Adrenal gland (tissue), 12 donors: ENCODE results near the gene KRT37. TPM values are rescaled to one million over a fixed set of nuclear protein-coding genes. Genes with fewer than 3 reads are reported as not detected.

Experiments used
- DNase-seq, 7 donors: peaks; one replicate each; pipeline ENCODE4 v3.0.0-alpha.2; 2019 to 2020
- H3K27ac ChIP-seq, 5 donors: fragments of 200-600 bp; sonication (generic) in 4 of 5; 1 replicate in 3 of 5; 2 replicates in 2 of 5; pipeline versions ENCODE4 v1.5.1 to v1.8.0; 2016 to 2020; ENCODE audit warnings: mild to moderate bottlenecking in 1 of 5
- H3K27me3 ChIP-seq: fragments of 200-600 bp; 2 replicates; pipeline ENCODE4 v1.8.0; 2021
- H3K36me3 ChIP-seq, 2 donors: fragments of 200-600 bp; replicated peaks in 1 of 2; 1 replicate in 1 of 2; 2 replicates in 1 of 2; pipeline versions ENCODE4 v1.5.1 to v1.8.0; 2018 to 2022
- H3K4me1 ChIP-seq, 2 donors: fragments of 200-600 bp; replicated peaks in 1 of 2; 1 replicate in 1 of 2; 2 replicates in 1 of 2; pipeline versions ENCODE4 v1.5.1 to v1.8.0; 2018 to 2021
- H3K4me3 ChIP-seq, 4 donors: fragments of 200-600 bp; sonication (generic) in 3 of 4; one replicate each; pipeline ENCODE4 v1.5.1; 2016 to 2018
- H3K9me3 ChIP-seq, 3 donors: fragments of 200-600 bp; sonication (generic) in 1 of 3; replicated peaks in 1 of 3; 1 replicate in 2 of 3; 2 replicates in 1 of 3; pipeline versions ENCODE4 v1.5.1 to v1.8.0; 2016 to 2021
- POLR2A ChIP-seq, 2 donors: fragments of 450-650 bp; IDR thresholded peaks; one replicate each; pipeline ENCODE4 v1.6.1; 2017; ENCODE audit warnings: antibody characterized with exemption in 2 of 2, mild to moderate bottlenecking in 2 of 2, moderate library complexity in 1 of 2
- WGBS, 4 donors: extraction: QIAGEN DNeasy Blood & Tissue Kit in 2 of 4; methylation state at CpG; one replicate each; pipeline versions ENCODE4 v1.1.5 to v1.1.7; 2013 to 2017; 5-methylcytosine and 5-hydroxymethylcytosine counted together
- intact Hi-C, 2 donors: fragments of 100-400 bp; cut with DNase I; formaldehyde crosslinking; loops; one replicate each; pipeline versions ENCODE4 v1.14.1 to v1.15.0; 2022 to 2023
- polyA plus RNA-seq, 3 donors: library from polyadenylated mRNA; stranded (reverse); fragments of 200-250 nt in 2 of 3; fragments of 350-450 nt in 1 of 3; fragmentation: Illumina TruSeq in 1 of 3; extraction: RNeasy Lipid Tissue Mini Kit (QIAGEN cat#74804) in 1 of 3; gene quantifications; one replicate each; pipeline ENCODE4 v1.2.3, GENCODE V29; 2013 to 2014
- total RNA-seq, 9 donors: library from RNA; depleted of rRNA in 4 of 9; stranded (reverse); fragments of >200 nt in 4 of 9; fragments of 120-200 nt in 1 of 9; fragmentation: NEBNext Ultra II Directional in 1 of 9; extraction: Animal tissue kit (Norgen Biotek cat#: 25700) in 1 of 9; gene quantifications; one replicate each; pipeline versions ENCODE4 v1.1.0 to v1.2.4, GENCODE V29; 2013 to 2023
- TF ChIP-seq, protein P1 (sequence below), 6 experiments: fragments of 450-650 bp in 4 of 6; fragments of 200-600 bp in 2 of 6; sonication (generic) in 1 of 6; IDR thresholded peaks; 1 replicate in 5 of 6; 2 replicates in 1 of 6; pipeline versions ENCODE4 v1.5.1 to v1.8.0; 2016 to 2021; ENCODE audit warnings: antibody characterized with exemption in 6 of 6, mild to moderate bottlenecking in 2 of 6, moderate library complexity in 1 of 6
- donor health status: healthy with polysubstance abuse.
- donor health status: Bipolar disorder and iron deficiency.
- donor health status: DM: yes; HTN: yes; CAD: no.
- donor health status: DM: no; HTN: no; CAD: no.
- donor health status: DM: no; HTN: no; CAD: no.
- donor health status: DM: yes; HTN: yes; CAD: no.

KRT37 gene
- total and polyA plus RNA-seq, 12 donors: not detected

DNA sequence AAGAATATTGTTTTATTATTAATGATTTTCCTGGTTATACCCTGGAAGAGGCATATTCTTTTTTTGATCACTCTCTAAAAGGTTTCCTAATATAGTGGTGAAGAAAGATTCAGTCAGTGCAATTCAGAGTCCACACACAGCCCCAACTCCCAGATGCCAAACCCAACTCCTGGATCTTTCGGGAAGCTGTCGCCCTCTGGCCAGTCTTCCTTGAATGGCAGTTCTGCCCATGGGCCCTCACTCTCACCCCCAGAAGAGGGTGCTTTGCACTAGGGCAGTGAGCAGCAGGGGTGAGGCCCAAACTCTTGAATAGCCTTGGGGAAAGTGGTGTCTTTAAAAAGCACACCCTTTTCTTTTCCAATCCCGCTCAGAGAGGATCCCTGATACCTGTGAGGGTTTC lies 31.8 kb upstream of the KRT37 start:
- H3K27me3 ChIP-seq: no peaks in the 10 kb centered on the region
- no peaks in the 10 kb centered on the region for H3K9me3 ChIP-seq
- WGBS, 4 donors: 77 to 82% (median 81%) methylated on average over 3 of the region's 3 CpGs
- H3K36me3 ChIP-seq: no peaks in the 10 kb centered on the region
- no peak overlapping the region for H3K27ac ChIP-seq
- DNase-seq: no peak
- no peak for TF ChIP-seq POLR2A (IDR thresholded peaks at IDR 0.05)
- TF ChIP-seq, protein P1, sequence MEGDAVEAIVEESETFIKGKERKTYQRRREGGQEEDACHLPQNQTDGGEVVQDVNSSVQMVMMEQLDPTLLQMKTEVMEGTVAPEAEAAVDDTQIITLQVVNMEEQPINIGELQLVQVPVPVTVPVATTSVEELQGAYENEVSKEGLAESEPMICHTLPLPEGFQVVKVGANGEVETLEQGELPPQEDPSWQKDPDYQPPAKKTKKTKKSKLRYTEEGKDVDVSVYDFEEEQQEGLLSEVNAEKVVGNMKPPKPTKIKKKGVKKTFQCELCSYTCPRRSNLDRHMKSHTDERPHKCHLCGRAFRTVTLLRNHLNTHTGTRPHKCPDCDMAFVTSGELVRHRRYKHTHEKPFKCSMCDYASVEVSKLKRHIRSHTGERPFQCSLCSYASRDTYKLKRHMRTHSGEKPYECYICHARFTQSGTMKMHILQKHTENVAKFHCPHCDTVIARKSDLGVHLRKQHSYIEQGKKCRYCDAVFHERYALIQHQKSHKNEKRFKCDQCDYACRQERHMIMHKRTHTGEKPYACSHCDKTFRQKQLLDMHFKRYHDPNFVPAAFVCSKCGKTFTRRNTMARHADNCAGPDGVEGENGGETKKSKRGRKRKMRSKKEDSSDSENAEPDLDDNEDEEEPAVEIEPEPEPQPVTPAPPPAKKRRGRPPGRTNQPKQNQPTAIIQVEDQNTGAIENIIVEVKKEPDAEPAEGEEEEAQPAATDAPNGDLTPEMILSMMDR (IDR thresholded peaks at IDR 0.05): no peak
- no peaks in the 10 kb centered on the region for H3K4me1 ChIP-seq
- intact Hi-C loops: no loop called here
- H3K4me3 ChIP-seq: no peak overlapping the region

- intact Hi-C loops: no loop called here
- H3K9me3 ChIP-seq: no peaks in the 10 kb centered on the region
- no peaks in the 10 kb centered on the region for H3K4me1 ChIP-seq
- H3K4me3 ChIP-seq: no peak overlapping the region
- WGBS, 4 donors: 67 to 95% (median 78%) methylated on average over 1 of the region's 1 CpG
- H3K27me3 ChIP-seq: no peaks in the 10 kb centered on the region
- DNase-seq: no peak
- no peak for TF ChIP-seq POLR2A (IDR thresholded peaks at IDR 0.05)
- TF ChIP-seq, protein P1 (IDR thresholded peaks at IDR 0.05): no peak
- no peaks in the 10 kb centered on the region for H3K36me3 ChIP-seq
- no peak overlapping the region for H3K27ac ChIP-seq
Observed at GRCh38 chr17:41455236-41455635, 30.9 kb upstream of the KRT37 start.

DNA sequence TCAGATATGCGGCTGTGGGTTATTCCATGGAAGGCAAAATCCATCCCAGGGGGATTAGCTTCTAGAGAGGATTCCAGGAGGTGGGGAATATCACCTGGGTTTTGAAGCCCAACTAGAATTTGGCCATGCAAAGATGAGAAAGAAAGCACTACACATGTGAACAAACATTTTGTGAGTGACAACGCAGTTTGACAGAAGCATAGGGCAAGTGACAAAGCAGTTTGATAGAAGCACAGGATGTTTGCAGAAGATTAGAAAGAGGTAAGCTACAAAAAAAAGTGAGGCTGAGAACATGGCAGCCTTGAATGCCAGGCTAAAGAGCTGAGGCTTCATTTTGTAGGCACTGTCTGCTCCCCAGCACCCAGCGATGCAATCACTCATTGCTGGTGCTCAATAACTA lies 28.7 kb upstream of the KRT37 start:
- WGBS, 4 donors: 86 to 90% (median 89%) methylated on average over 3 of the region's 3 CpGs
- no peaks in the 10 kb centered on the region for H3K36me3 ChIP-seq
- no peaks in the 10 kb centered on the region for H3K27me3 ChIP-seq
- H3K9me3 ChIP-seq: no peaks in the 10 kb centered on the region
- DNase-seq: no peak
- H3K4me1 ChIP-seq: no peaks in the 10 kb centered on the region
- no peak overlapping the region for H3K27ac ChIP-seq
- H3K4me3 ChIP-seq: no peak overlapping the region
- no peak for TF ChIP-seq POLR2A (IDR thresholded peaks at IDR 0.05)
- TF ChIP-seq, protein P1 (IDR thresholded peaks at IDR 0.05): no peak
- intact Hi-C loops: no loop called here

DNA sequence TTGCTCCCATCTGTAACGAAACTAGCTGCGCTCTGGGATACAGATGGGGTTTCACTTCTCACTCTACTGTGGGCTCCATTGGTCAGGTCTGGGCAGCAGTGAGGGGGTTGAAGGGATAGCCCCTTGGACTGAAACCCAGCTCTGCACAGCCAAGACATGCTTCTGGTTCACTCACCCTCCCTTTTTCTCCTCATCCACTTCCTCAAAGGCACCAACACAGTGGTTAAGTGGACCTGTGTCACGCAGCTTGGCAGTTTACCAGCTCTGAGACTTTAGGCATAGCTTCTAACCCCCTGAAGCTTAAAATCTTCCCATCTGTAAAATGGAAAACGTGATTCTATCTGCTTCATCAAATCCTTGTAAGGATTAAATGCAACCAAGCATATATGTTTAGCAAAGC lies 27.9 kb upstream of the KRT37 start:
- Histone ChIP-seq H3K4me3 (no peak overlapping the region), H3K27ac (no peak overlapping the region), H3K36me3 (no peaks in the 10 kb centered on the region), H3K9me3 (no peaks in the 10 kb centered on the region), H3K27me3 (no peaks in the 10 kb centered on the region), H3K4me1 (no peaks in the 10 kb centered on the region)
- TF ChIP-seq, protein P1 (IDR thresholded peaks at IDR 0.05): no peak
- TF ChIP-seq POLR2A (IDR thresholded peaks at IDR 0.05): no peak
- no peak for DNase-seq
- 42 to 75% (median 56%) methylated on average over 4 of the region's 4 CpGs for WGBS, 4 donors
- intact Hi-C loops: no loop called here
